Astrocyte (in vitro differentiated cells and primary cell): ENCODE results near the gene MBNL1.

Experiments used
- CTCF ChIP-seq: IDR thresholded peaks from 2 replicates; pipeline ENCODE4 v1.5.1; 2011; ENCODE audit warnings: low read depth, mild to moderate bottlenecking, inconsistent platforms, low read length, moderate library complexity; ENCODE audit not compliant: insufficient read depth
- EZH2 ChIP-seq: IDR thresholded peaks from 2 replicates; pipeline ENCODE4 v1.6.1; 2012; ENCODE audit warnings: mild to moderate bottlenecking, low read length, inconsistent platforms; ENCODE audit not compliant: insufficient read depth

GRCh38 chr3:152395764-152396163, 127.0 kb downstream of the MBNL1 start:
- TF ChIP-seq CTCF (no peak), EZH2 (no peak)
